Fibroblast of upper back skin (primary cell): ENCODE results near the gene ERICH4.
"Not testable (repeated sequence)": the region's sequence is repeated elsewhere in the genome, so short reads cannot be mapped to it uniquely, and the experiment has no call there.

ENCODE experiments used
- DNase-seq: peaks from one replicate; pipeline ENCODE4 v3.0.0-alpha.2; 2013

ERICH4 gene

GRCh38 chr19:41435936-41436673 is 6.9 kb upstream of the ERICH4 start:
- DNase-seq: no peak

- no peak for DNase-seq
These were observed 6.3 kb upstream of the ERICH4 start for GRCh38 chr19:41436674-41436951.

- no peak for DNase-seq
These were observed 4.9 kb upstream of the ERICH4 start for GRCh38 chr19:41437944-41438574.

- DNase-seq: peak; percentile 97
These were observed 3.3 kb upstream of the ERICH4 start, which contains the start of gene DMAC2 for GRCh38 chr19:41439441-41440222. DMAC2 (minus strand) TSS chr19:41439912; CDS start chr19:41439899, 13 bp downstream.

GRCh38 chr19:41441321-41441945 is 1.5 kb upstream of the ERICH4 start:
- no peak for DNase-seq

- DNase-seq: no peak
These were observed 978 bp downstream of the ERICH4 start for GRCh38 chr19:41443813-41444455.

GRCh38 chr19:41445575-41445974 is 2.6 kb downstream of the ERICH4 start:
- DNase-seq: no peak

GRCh38 chr19:41447732-41448332 is 4.9 kb downstream of the ERICH4 start:
- no peak for DNase-seq

- DNase-seq: peak; percentile 64
These were observed 6.3 kb downstream of the ERICH4 start for GRCh38 chr19:41449079-41449864.

GRCh38 chr19:41449865-41450178 is 6.9 kb downstream of the ERICH4 start:
- no peak for DNase-seq

GRCh38 chr19:41452584-41453275 is 9.8 kb downstream of the ERICH4 start:
- DNase-seq: no peak

- DNase-seq: no peak
These were observed 13.0 kb downstream of the ERICH4 start for GRCh38 chr19:41455936-41456335.

GRCh38 chr19:41456342-41456918 is 13.5 kb downstream of the ERICH4 start:
- peak; percentile 46 for DNase-seq

- DNase-seq: no peak
These were observed 14.3 kb downstream of the ERICH4 start for GRCh38 chr19:41457241-41457640.

- no peak for DNase-seq
These were observed 19.5 kb downstream of the ERICH4 start for GRCh38 chr19:41462497-41462896.

- DNase-seq: not testable (repeated sequence)
These were observed 20.6 kb downstream of the ERICH4 start for GRCh38 chr19:41463257-41464256.

- no peak for DNase-seq
These were observed 33.6 kb downstream of the ERICH4 start for GRCh38 chr19:41476583-41476982.

- DNase-seq: no peak
These were observed 35.2 kb downstream of the ERICH4 start for GRCh38 chr19:41478171-41478570.
